ENCODE results near the gene DPYSL5. TPM values are rescaled to one million over a fixed set of nuclear protein-coding genes. Genes with fewer than 3 reads are reported as not detected.
A peak's percentile ranks its signal among the peaks of the same experiment; 100 is the strongest.

Gene DPYSL5
- total RNA-seq, 1 donor from 2014 or later = 2.9 TPM

DNA sequence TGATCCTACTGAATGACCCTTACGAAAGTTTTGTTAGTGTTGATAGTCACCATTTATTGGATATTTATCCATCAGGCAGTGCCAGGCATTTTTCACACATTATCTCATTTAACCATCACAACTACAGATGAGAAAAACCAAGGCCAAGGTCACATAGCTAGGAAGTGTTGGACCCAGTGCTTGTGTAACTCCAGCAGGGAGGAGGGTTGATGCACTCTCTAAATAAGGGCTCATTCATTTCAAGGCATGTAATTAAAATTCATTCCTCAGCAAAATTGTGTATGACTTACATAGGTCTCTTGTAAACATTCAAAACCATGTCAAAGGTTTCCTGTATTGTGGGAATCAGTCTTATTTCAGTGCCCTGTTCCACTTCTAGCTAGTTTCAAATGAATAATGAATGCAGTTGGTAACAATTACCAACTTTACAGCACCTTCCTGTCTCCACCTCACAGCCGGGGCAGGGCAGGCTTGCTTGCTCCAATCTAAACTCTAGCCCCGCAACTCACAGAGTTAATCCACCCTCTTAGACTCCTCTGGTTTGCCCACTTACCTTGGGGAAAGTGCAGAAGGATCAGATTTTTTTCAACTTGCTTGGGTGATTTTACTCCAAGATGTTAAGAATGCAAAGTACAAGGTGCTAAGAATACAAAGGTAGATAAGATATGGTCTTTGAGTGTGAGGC is 116.7 kb downstream of the DPYSL5 start:
- Histone ChIP-seq H3K4me2 (ENCODE audit: low read length) (no peak overlapping the region), H3K9ac (ENCODE audit: low read length) (no peak overlapping the region), H3K4me3 (ENCODE audit: insufficient read depth, low read depth, low read length) (no peak overlapping the region), H3K36me3 (ENCODE audit: insufficient read depth, low read length) (no peaks in the 10 kb centered on the region), H4K20me1 (ENCODE audit: insufficient read depth, low read length) (no peaks in the 10 kb centered on the region), H3K27ac (ENCODE audit: low read depth, low read length) (no peak overlapping the region), H3K27me3 (ENCODE audit: insufficient read depth, low read length) (peaks cover 29% of the 10 kb centered on the region), H2AFZ (ENCODE audit: low read depth, low read length) (no peak overlapping the region), H3K4me1 (ENCODE audit: insufficient read depth, low read length) (peaks cover 15% of the 10 kb centered on the region), H3K79me2 (ENCODE audit: insufficient read depth, low read length) (no peaks in the 10 kb centered on the region), H3K9me3 (ENCODE audit: insufficient read depth, low read depth, low read length) (no peaks in the 10 kb centered on the region)
- Mint-ChIP-seq H3K4me1 (ENCODE audit: low read depth, unreplicated experiment) (peaks cover 5% of the 10 kb centered on the region), H3K36me3 (ENCODE audit: low read depth, unreplicated experiment) (no peaks in the 10 kb centered on the region), H3K27me3 (ENCODE audit: low read depth, unreplicated experiment) (peaks cover 39% of the 10 kb centered on the region), H3K9me3 (ENCODE audit: unreplicated experiment) (no peaks in the 10 kb centered on the region), H3K27ac (ENCODE audit: unreplicated experiment) (no peak overlapping the region), H3K4me3 (ENCODE audit: unreplicated experiment) (no peak overlapping the region)
- no peak for DNase-seq (ENCODE audit: low read depth)
- no peak for TF ChIP-seq EZH2 (IDR thresholded peaks at IDR 0.05; ENCODE audit: insufficient read depth, low read length)
- TF ChIP-seq, protein P1, sequence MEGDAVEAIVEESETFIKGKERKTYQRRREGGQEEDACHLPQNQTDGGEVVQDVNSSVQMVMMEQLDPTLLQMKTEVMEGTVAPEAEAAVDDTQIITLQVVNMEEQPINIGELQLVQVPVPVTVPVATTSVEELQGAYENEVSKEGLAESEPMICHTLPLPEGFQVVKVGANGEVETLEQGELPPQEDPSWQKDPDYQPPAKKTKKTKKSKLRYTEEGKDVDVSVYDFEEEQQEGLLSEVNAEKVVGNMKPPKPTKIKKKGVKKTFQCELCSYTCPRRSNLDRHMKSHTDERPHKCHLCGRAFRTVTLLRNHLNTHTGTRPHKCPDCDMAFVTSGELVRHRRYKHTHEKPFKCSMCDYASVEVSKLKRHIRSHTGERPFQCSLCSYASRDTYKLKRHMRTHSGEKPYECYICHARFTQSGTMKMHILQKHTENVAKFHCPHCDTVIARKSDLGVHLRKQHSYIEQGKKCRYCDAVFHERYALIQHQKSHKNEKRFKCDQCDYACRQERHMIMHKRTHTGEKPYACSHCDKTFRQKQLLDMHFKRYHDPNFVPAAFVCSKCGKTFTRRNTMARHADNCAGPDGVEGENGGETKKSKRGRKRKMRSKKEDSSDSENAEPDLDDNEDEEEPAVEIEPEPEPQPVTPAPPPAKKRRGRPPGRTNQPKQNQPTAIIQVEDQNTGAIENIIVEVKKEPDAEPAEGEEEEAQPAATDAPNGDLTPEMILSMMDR (IDR thresholded peaks at IDR 0.05; ENCODE audit: insufficient read depth, low read depth, low read length) = no peak
- no peak for FAIRE-seq

DNA sequence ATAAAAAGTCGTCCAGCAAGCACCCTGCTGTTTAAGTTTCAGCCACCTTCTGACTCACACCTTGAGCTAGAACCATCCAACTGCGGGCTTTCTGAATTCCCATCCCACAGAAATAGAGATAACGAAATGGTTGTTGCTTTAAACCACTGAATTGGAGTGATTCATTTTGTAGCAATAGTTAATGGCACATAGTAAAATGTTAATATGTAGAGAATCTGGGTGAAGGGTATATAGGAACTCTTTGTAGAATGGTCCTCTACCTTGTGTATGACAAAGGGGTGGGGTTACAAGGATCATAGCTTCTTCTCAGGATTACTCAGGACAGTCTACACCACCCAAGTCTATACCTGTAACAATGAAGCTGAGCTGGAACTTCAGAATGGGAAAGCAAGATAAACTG is 120.1 kb downstream of the DPYSL5 start:
- peak overlapping the region; percentile 21 for H3K27ac ChIP-seq (ENCODE audit: low read depth, low read length)
- Mint-ChIP-seq H3K27me3 (ENCODE audit: low read depth, unreplicated experiment) (peaks cover 25% of the 10 kb centered on the region), H3K9me3 (ENCODE audit: unreplicated experiment) (peaks cover 2% of the 10 kb centered on the region), H3K4me3 (ENCODE audit: unreplicated experiment) (no peak overlapping the region), H3K4me1 (ENCODE audit: low read depth, unreplicated experiment) (peaks cover 15% of the 10 kb centered on the region), H3K36me3 (ENCODE audit: low read depth, unreplicated experiment) (no peaks in the 10 kb centered on the region), H3K27ac (ENCODE audit: unreplicated experiment) (no peak overlapping the region)
- no peak overlapping the region for H2AFZ ChIP-seq (ENCODE audit: low read depth, low read length)
- H3K4me1 ChIP-seq (ENCODE audit: insufficient read depth, low read length) = peaks cover 24% of the 10 kb centered on the region
- no peak for TF ChIP-seq EZH2 (IDR thresholded peaks at IDR 0.05; ENCODE audit: insufficient read depth, low read length)
- TF ChIP-seq, protein P1 (IDR thresholded peaks at IDR 0.05; ENCODE audit: insufficient read depth, low read depth, low read length) = no peak
- peak overlapping the region; percentile 53 for H3K9ac ChIP-seq (ENCODE audit: low read length)
- peak overlapping the region; percentile 21 for H3K4me2 ChIP-seq (ENCODE audit: low read length)
- peak; percentile 80 for DNase-seq (ENCODE audit: low read depth)
- no peak overlapping the region for H3K4me3 ChIP-seq (ENCODE audit: insufficient read depth, low read depth, low read length)
- H3K36me3 ChIP-seq (ENCODE audit: insufficient read depth, low read length) = no peaks in the 10 kb centered on the region
- no peak for FAIRE-seq
- no peaks in the 10 kb centered on the region for H3K79me2 ChIP-seq (ENCODE audit: insufficient read depth, low read length)
- H3K27me3 ChIP-seq (ENCODE audit: insufficient read depth, low read length) = peaks cover 12% of the 10 kb centered on the region
- no peaks in the 10 kb centered on the region for H3K9me3 ChIP-seq (ENCODE audit: insufficient read depth, low read depth, low read length)
- H4K20me1 ChIP-seq (ENCODE audit: insufficient read depth, low read length) = peaks cover 16% of the 10 kb centered on the region

Measured in astrocyte (in vitro differentiated cells and primary cell).